Right lobe of liver (tissue), 6 donors: ENCODE data around the gene DDX41. TPM values are rescaled to one million over a fixed set of nuclear protein-coding genes. Genes with fewer than 3 reads are reported as not detected.

ENCODE experiments used
- ATAC-seq, 4 donors: fragments of 200-7000 bp; cut with Tn5 transposase; one replicate each; pipeline ENCODE4 v1.9.1; 2020; ENCODE audit warnings: mild to moderate bottlenecking in 4 of 4, moderate library complexity in 4 of 4
- DNase-seq, 3 donors: peaks; one replicate each; pipeline ENCODE4 v3.0.0-alpha.2; 2020
- H3K27ac ChIP-seq, 3 donors: fragments of 200-600 bp; one replicate each; pipeline ENCODE4 v1.8.0; 2022
- H3K27me3 ChIP-seq, 2 donors: fragments of 200-600 bp; one replicate each; pipeline ENCODE4 v1.8.0; 2022
- H3K36me3 ChIP-seq, 4 donors: fragments of 200-600 bp; sonication (generic) in 1 of 4; one replicate each; pipeline versions ENCODE4 v1.5.1 to v1.8.0; 2017 to 2022; ENCODE audit warnings: control low read depth in 1 of 4
- H3K4me1 ChIP-seq, 4 donors: fragments of 200-600 bp; sonication (generic) in 1 of 4; one replicate each; pipeline versions ENCODE4 v1.5.1 to v1.8.0; 2017 to 2022; ENCODE audit warnings: control low read depth in 1 of 4
- H3K4me3 ChIP-seq, 3 donors: fragments of 200-600 bp; one replicate each; pipeline ENCODE4 v1.8.0; 2022
- H3K9me3 ChIP-seq, 4 donors: fragments of 200-600 bp; sonication (generic) in 1 of 4; one replicate each; pipeline versions ENCODE4 v1.5.1 to v1.8.0; 2017 to 2022; ENCODE audit warnings: control low read depth in 1 of 4
- POLR2A ChIP-seq: fragments of 450-650 bp; IDR thresholded peaks from one replicate; pipeline ENCODE4 v1.6.1; 2017; ENCODE audit warnings: antibody characterized with exemption, mild to moderate bottlenecking
- WGBS: methylation state at CpG from one replicate; pipeline ENCODE4 v1.1.6; 2018; ENCODE audit warnings: low coverage, low lambda C conversion rate; ENCODE audit not compliant: insufficient coverage; ENCODE audit errors: missing lambda C conversion rate; 5-methylcytosine and 5-hydroxymethylcytosine counted together
- intact Hi-C, 2 donors: fragments of 100-400 bp; cut with DNase I; formaldehyde crosslinking; loops; one replicate each; pipeline versions ENCODE4 v1.11.2 to v1.14.1; 2022
- total RNA-seq, 6 experiments: library from RNA; depleted of rRNA in 2 of 6; stranded (reverse); fragments of >200 nt in 2 of 6; fragmentation: NEBNext Ultra II Directional in 3 of 6; extraction: Animal tissue kit (Norgen Biotek cat#: 25700) in 3 of 6; gene quantifications; one replicate each; pipeline versions ENCODE4 v1.1.0 to v1.2.4, GENCODE V29; 2016 to 2023
- TF ChIP-seq, protein P1 (sequence below), 4 donors: fragments of 200-600 bp in 3 of 4; fragments of 450-650 bp in 1 of 4; IDR thresholded peaks; one replicate each; pipeline versions ENCODE4 v1.5.1 to v1.8.0; 2016 to 2022; ENCODE audit warnings: antibody characterized with exemption in 4 of 4, mild to moderate bottlenecking in 2 of 4
- donor health status: DM: no; HTN: yes; CAD: no.
- donor health status: DM: no; HTN: no; CAD: no.
- donor health status: DM: no; HTN: no; CAD: no.
- donor health status: DM: no; HTN: yes; CAD: no.
- donor health status: DM: no; HTN: yes; CAD: no.

Gene DDX41
- total RNA-seq, 6 experiments from 2014 or later = 35.1 to 64.8 (median 47.9) TPM

DNA sequence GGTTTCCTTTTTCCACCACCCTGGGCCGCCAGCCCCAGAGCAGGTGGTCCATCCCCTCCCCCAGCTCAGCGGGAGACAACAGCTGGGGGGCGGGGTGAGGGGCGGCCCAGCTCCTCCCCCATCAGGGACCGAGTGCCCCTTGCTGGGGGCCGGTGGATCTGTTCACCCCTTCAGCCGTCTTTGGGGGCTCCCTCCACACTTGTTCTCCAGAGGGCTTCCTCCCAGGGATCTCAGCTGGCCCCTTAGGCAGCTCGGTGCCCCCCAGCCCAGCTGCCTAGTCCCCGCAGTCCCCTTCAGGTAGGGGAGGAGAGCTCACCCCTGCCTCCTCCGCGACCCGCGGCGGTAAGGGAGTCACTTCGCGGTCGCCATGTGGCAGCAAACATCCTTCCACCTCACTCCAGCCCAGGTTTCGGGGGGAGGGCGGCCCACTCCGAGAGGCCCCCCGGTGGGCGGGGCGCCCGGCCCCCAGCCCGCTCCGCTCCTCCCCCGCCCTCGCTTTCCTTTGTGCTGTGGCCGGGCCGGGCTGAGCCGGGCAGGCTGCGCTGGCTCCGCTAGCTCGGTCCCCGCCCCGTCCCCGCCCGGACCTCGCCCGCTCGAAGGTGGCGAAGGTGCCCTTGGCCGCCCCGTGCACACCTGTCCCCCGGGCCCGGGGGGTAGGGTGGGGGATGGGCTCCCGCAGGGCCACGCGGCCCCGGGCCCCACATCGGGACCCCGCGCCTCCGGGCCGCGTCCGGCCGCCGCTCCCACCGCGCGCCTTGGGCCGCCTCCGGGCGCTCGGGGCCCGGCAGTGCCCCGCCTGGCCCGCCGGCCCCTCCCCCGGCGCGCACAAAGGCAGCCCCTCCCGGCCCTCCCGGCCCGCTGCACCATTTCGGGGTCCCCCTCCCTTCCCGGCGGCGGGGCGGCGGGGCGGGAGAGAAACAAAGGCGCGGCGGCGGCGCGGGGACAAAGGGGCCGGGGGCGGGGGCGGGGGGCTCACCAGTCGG is 44.0 kb downstream of the DDX41 start:
- no peaks in the 10 kb centered on the region for H3K36me3 ChIP-seq
- intact Hi-C loops = no loop called here
- ATAC-seq (peak; percentile 7 to 29 (median 26)), DNase-seq (no peak)
- no peaks in the 10 kb centered on the region for H3K27me3 ChIP-seq
- TF ChIP-seq, protein P1, sequence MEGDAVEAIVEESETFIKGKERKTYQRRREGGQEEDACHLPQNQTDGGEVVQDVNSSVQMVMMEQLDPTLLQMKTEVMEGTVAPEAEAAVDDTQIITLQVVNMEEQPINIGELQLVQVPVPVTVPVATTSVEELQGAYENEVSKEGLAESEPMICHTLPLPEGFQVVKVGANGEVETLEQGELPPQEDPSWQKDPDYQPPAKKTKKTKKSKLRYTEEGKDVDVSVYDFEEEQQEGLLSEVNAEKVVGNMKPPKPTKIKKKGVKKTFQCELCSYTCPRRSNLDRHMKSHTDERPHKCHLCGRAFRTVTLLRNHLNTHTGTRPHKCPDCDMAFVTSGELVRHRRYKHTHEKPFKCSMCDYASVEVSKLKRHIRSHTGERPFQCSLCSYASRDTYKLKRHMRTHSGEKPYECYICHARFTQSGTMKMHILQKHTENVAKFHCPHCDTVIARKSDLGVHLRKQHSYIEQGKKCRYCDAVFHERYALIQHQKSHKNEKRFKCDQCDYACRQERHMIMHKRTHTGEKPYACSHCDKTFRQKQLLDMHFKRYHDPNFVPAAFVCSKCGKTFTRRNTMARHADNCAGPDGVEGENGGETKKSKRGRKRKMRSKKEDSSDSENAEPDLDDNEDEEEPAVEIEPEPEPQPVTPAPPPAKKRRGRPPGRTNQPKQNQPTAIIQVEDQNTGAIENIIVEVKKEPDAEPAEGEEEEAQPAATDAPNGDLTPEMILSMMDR (IDR thresholded peaks at IDR 0.05) = no peak
- TF ChIP-seq POLR2A = no peak
- H3K4me1 ChIP-seq = peaks cover 0 to 5% (median 0%) of the 10 kb centered on the region in 4 donors
- peak overlapping the region; percentile 45 to 50 (median 45) for H3K4me3 ChIP-seq
- 5% methylated on average over 10 of the region's 93 CpGs for WGBS
- H3K9me3 ChIP-seq = no peaks in the 10 kb centered on the region
- no peak overlapping the region for H3K27ac ChIP-seq

DNA sequence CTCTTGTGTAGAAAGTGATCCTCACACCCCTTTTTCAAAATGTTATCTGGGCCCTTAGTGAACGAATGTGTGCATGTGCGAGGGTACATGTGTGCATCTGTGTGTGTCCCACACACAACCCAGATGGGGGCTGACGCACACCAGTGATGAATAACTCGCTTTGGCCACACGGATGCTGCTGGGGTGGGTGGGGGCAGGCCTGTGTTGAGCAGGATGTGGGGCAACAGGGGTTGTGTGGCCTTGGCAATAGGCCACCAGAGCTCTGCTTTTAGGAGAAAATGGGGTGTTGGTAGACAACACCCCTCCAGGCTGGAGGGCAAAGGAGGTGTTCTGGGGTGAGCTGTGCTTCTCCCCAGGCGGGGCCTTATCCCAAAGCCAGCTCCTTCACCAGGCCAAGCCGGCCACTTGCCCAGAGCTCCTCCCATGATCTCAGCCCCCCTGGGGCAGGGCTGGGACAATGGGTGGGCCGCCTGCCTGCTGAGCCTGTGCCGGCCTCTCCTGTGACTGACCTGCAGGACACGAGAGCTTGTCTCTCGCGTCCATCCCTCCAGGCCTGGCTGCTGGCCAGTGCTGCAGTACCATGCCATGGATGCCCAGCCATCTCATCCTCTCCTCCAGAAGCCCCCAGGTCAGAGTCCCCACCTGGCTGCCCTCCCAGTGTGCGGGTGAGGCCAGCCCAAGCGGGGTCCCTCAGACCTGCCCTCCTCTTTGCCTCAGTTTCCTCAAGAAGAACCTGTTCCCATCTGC is 45.0 kb downstream of the DDX41 start:
- Histone ChIP-seq H3K9me3 (no peaks in the 10 kb centered on the region), H3K36me3 (no peaks in the 10 kb centered on the region), H3K27ac (no peak overlapping the region), H3K27me3 (no peaks in the 10 kb centered on the region), H3K4me1 (peaks cover 0 to 5% (median 0%) of the 10 kb centered on the region in 4 donors), H3K4me3 (no peak overlapping the region)
- ATAC-seq = no peak
- TF ChIP-seq, protein P1 (IDR thresholded peaks at IDR 0.05) = no peak
- no peak for TF ChIP-seq POLR2A
- no peak for DNase-seq
- WGBS = 70% methylated on average over 4 of the region's 14 CpGs
- intact Hi-C loops = no loop called here

DNA sequence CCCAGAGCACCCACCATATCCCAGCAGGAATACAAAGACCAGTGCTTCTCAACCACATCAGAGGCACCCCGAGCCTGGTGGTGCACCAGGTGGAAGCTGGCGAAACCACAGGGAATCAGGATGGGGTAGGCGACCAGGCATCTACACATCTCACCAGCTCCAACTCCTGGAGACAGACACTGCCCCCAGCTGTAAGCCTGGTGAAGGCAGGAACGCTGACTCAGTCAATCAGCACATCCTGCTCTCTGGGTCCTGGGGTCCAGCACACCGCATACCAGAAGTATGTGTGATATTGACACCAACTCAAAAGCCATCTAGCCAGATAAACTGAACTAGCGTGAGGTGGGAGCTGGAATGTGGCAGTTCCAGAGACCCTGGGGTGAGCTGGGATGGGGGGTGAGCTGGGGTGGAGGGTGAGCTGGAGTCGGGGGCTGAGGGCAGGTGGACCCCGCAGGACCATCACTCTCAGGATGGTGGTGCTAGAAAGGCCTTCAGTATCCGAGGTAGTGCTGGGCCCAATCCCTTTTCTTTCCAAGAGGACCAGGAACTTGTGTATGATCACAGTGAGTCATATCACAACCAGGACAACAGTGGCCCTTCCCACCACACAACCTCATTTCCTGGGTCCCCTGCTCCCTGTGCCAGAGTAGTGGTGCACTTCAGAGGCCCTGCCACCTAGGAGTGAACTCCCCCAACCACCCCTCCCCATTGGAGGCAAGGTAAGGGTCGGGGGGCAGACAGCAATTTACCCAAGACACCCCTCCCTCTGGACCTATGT is 45.8 kb downstream of the DDX41 start:
- Histone ChIP-seq H3K4me1 (peaks cover 0 to 5% (median 0%) of the 10 kb centered on the region in 4 donors), H3K36me3 (no peaks in the 10 kb centered on the region), H3K4me3 (no peak overlapping the region), H3K27me3 (no peaks in the 10 kb centered on the region), H3K27ac (no peak overlapping the region), H3K9me3 (no peaks in the 10 kb centered on the region)
- ATAC-seq = no peak
- DNase-seq = no peak
- intact Hi-C loops = no loop called here
- TF ChIP-seq, protein P1 (IDR thresholded peaks at IDR 0.05) = no peak
- no peak for TF ChIP-seq POLR2A
- WGBS = 94% methylated on average over 8 of the region's 10 CpGs
